ENCODE measurements around the gene COL4A5.

COL4A5 gene

GRCh38 chrX:108642273-108642628 lies 202.6 kb downstream of the COL4A5 start:
- DNase-seq, result no peak

GRCh38 chrX:108664701-108665100 lies 225.1 kb downstream of the COL4A5 start:
- DNase-seq, result no peak

GRCh38 chrX:108666101-108666500 lies 226.5 kb downstream of the COL4A5 start:
- no peak for DNase-seq

GRCh38 chrX:108671526-108671925 lies 231.9 kb downstream of the COL4A5 start:
- DNase-seq, result no peak

- no peak for DNase-seq
These were observed 257.1 kb downstream of the COL4A5 start for GRCh38 chrX:108696690-108697089.

- DNase-seq, result no peak
These were observed 259.7 kb downstream of the COL4A5 start for GRCh38 chrX:108699368-108699767.

- no peak for DNase-seq
These were observed 262.0 kb downstream of the COL4A5 start for GRCh38 chrX:108701633-108702032.

- DNase-seq, result no peak
These were observed 262.9 kb downstream of the COL4A5 start for GRCh38 chrX:108702530-108702929.

GRCh38 chrX:108704839-108705238 lies 265.2 kb downstream of the COL4A5 start:
- DNase-seq, result no peak

- no peak for DNase-seq
These were observed 273.2 kb downstream of the COL4A5 start for GRCh38 chrX:108712886-108713285.

- DNase-seq, result no peak
These were observed 282.9 kb downstream of the COL4A5 start for GRCh38 chrX:108722561-108722960.

GRCh38 chrX:108726748-108727147 lies 287.1 kb downstream of the COL4A5 start:
- DNase-seq, result no peak

- DNase-seq, result no peak
These were observed 291.5 kb downstream of the COL4A5 start for GRCh38 chrX:108731153-108731552.

GRCh38 chrX:108732630-108733321 lies 293.1 kb downstream of the COL4A5 start:
- no peak for DNase-seq

- no peak for DNase-seq
These were observed 294.8 kb downstream of the COL4A5 start for GRCh38 chrX:108734426-108734825.

- no peak for DNase-seq
These were observed 295.5 kb downstream of the COL4A5 start for GRCh38 chrX:108735091-108735678.

- no peak for DNase-seq
These were observed 296.3 kb downstream of the COL4A5 start for GRCh38 chrX:108735679-108736508.

GRCh38 chrX:108736509-108737479 lies 297.2 kb downstream of the COL4A5 start, which contains the start of gene IRS4:
Gene IRS4, minus strand, starts transcription at chrX:108736563.
- DNase-seq, result no peak

GRCh38 chrX:108737754-108738153 lies 298.1 kb downstream of the COL4A5 start:
- no peak for DNase-seq

GRCh38 chrX:108740299-108740774 lies 300.7 kb downstream of the COL4A5 start:
- DNase-seq, result no peak
